Right cardiac atrium (tissue), 5 donors: Measurements from ENCODE around the gene PSME3. TPM values are rescaled to one million over a fixed set of nuclear protein-coding genes. Genes with fewer than 3 reads are reported as not detected.
A peak's percentile ranks its signal among the peaks of the same experiment; 100 is the strongest.
"Not testable (repeated sequence)": the region's sequence is repeated elsewhere in the genome, so short reads cannot be mapped to it uniquely, and the experiment has no call there.

Experiments
- ATAC-seq, 2 donors: fragments of 200-7000 bp; cut with Tn5 transposase; one replicate each; pipeline versions ENCODE4 v1.8.0 to v1.9.1; 2020; ENCODE audit warnings: moderate library complexity in 2 of 2, mild to moderate bottlenecking in 1 of 2
- DNase-seq, 3 donors: peaks; one replicate each; pipeline ENCODE4 v3.0.0-alpha.2; 2020
- H3K27ac ChIP-seq: one replicate; pipeline ENCODE4 v1.5.1; 2013; ENCODE audit warnings: mild to moderate bottlenecking, low read length, control low read depth, moderate library complexity
- H3K27me3 ChIP-seq: one replicate; pipeline ENCODE4 v1.6.1; 2013; ENCODE audit not compliant: control insufficient read depth, insufficient read depth
- H3K4me1 ChIP-seq: one replicate; pipeline ENCODE4 v1.6.1; 2013; ENCODE audit warnings: low read length; ENCODE audit not compliant: control insufficient read depth, insufficient read depth
- H3K4me3 ChIP-seq: one replicate; pipeline ENCODE4 v1.5.1; 2013; ENCODE audit warnings: low read length, control low read depth
- H3K9me3 ChIP-seq: one replicate; pipeline ENCODE4 v1.6.1; 2013; ENCODE audit warnings: low read length; ENCODE audit not compliant: control insufficient read depth
- WGBS: extraction: QIAGEN DNeasy Blood & Tissue Kit; methylation state at CpG from one replicate; pipeline ENCODE4 v1.1.7; 2013; 5-methylcytosine and 5-hydroxymethylcytosine counted together
- intact Hi-C, 4 donors: fragments of 100-400 bp; cut with DNase I; formaldehyde crosslinking; loops; one replicate each; pipeline versions ENCODE4 v1.11.0 to v1.14.0; 2022 to 2023
- polyA plus RNA-seq: library from polyadenylated mRNA; stranded (reverse); fragments of 200-250 nt; gene quantifications from one replicate; pipeline ENCODE4 v1.2.3, GENCODE V29; 2013
- total RNA-seq, 4 donors: library from RNA; stranded (reverse); fragmentation: NEBNext Ultra II Directional; extraction: Animal tissue kit (Norgen Biotek cat#: 25700); gene quantifications; one replicate each; pipeline ENCODE4 v1.2.1, GENCODE V29; 2021
- donor health status: healthy with polysubstance abuse.
- donor health status: DM: no; HTN: yes; CAD: no.
- donor health status: DM: no; HTN: no; CAD: no.
- donor health status: DM: no; HTN: yes; CAD: no; lungs with severe emphysema.
- donor health status: DM: yes; HTN: yes; CAD: no.

PSME3 gene
- total and polyA plus RNA-seq, 5 donors = 57.6 to 82.0 (median 64.5) TPM

- intact Hi-C loops, ATAC-seq, DNase-seq, H3K9me3 ChIP-seq, H3K4me1 ChIP-seq, H3K27me3 ChIP-seq: not testable (repeated sequence)
- H3K27ac ChIP-seq = peak overlapping the region; percentile 40
- peak overlapping the region; percentile 37 for H3K4me3 ChIP-seq
- 76% methylated on average over 23 of the region's 28 CpGs for WGBS
Observed at GRCh38 chr17:42851371-42852240, 18.4 kb downstream of the PSME3 start.

- Histone ChIP-seq H3K27ac (peak overlapping the region; percentile 60), H3K4me3 (peak overlapping the region; percentile 2), H3K27me3 (no peaks in the 10 kb centered on the region), H3K4me1 (peaks cover 2% of the 10 kb centered on the region), H3K9me3 (no peaks in the 10 kb centered on the region)
- ATAC-seq (no peak), DNase-seq (no peak)
- intact Hi-C loops = no loop called here
- WGBS = 83% methylated on average over 15 of the region's 15 CpGs
Observed at GRCh38 chr17:42852351-42852750, 19.2 kb downstream of the PSME3 start.

- peak overlapping the region; percentile 60 for H3K27ac ChIP-seq
- DNase-seq (peak in 1 of 3 donors; percentile 69), ATAC-seq (peak; percentile 59 to 73)
- H3K9me3 ChIP-seq = no peaks in the 10 kb centered on the region
- H3K27me3 ChIP-seq = no peaks in the 10 kb centered on the region
- intact Hi-C loops = no loop called here
- 46% methylated on average over 4 of the region's 4 CpGs for WGBS
- peaks cover 2% of the 10 kb centered on the region for H3K4me1 ChIP-seq
- H3K4me3 ChIP-seq = peak overlapping the region; percentile 2
Observed at GRCh38 chr17:42853004-42853403, 19.8 kb downstream of the PSME3 start.

- 66% methylated on average over 5 of the region's 5 CpGs for WGBS
- H3K9me3 ChIP-seq = no peaks in the 10 kb centered on the region
- H3K4me1 ChIP-seq = peaks cover 2% of the 10 kb centered on the region
- ATAC-seq (no peak), DNase-seq (no peak)
- H3K27ac ChIP-seq = peak overlapping the region; percentile 23
- intact Hi-C loops = no loop called here
- peak overlapping the region; percentile 2 for H3K4me3 ChIP-seq
- H3K27me3 ChIP-seq = no peaks in the 10 kb centered on the region
Observed at GRCh38 chr17:42853597-42853967, 20.4 kb downstream of the PSME3 start.

GRCh38 chr17:42853968-42854790 is 21.0 kb downstream of the PSME3 start:
- DNase-seq (no peak), ATAC-seq (no peak)
- no peaks in the 10 kb centered on the region for H3K27me3 ChIP-seq
- intact Hi-C loops = no loop called here
- H3K27ac ChIP-seq = peak overlapping the region; percentile 23
- 80% methylated on average over 15 of the region's 15 CpGs for WGBS
- H3K4me3 ChIP-seq = peak overlapping the region; percentile 2
- H3K4me1 ChIP-seq = peaks cover 2% of the 10 kb centered on the region
- no peaks in the 10 kb centered on the region for H3K9me3 ChIP-seq

- intact Hi-C loops = no loop called here
- DNase-seq (no peak), ATAC-seq (no peak)
- H3K27ac ChIP-seq = no peak overlapping the region
- H3K4me3 ChIP-seq = no peak overlapping the region
- no peaks in the 10 kb centered on the region for H3K27me3 ChIP-seq
- no peaks in the 10 kb centered on the region for H3K9me3 ChIP-seq
- peaks cover under 1% of the 10 kb centered on the region for H3K4me1 ChIP-seq
- WGBS = 79% methylated on average over 8 of the region's 8 CpGs
Observed at GRCh38 chr17:42855048-42855596, 21.9 kb downstream of the PSME3 start.

- WGBS = 73% methylated on average over 7 of the region's 8 CpGs
- H3K27ac ChIP-seq, ATAC-seq, intact Hi-C loops, H3K4me3 ChIP-seq, H3K9me3 ChIP-seq, DNase-seq, H3K27me3 ChIP-seq, H3K4me1 ChIP-seq: not testable (repeated sequence)
Observed at GRCh38 chr17:42856093-42856492, 22.9 kb downstream of the PSME3 start.

GRCh38 chr17:42856516-42856915 is 23.3 kb downstream of the PSME3 start:
- ATAC-seq, H3K27me3 ChIP-seq, H3K4me3 ChIP-seq, H3K27ac ChIP-seq, intact Hi-C loops, H3K9me3 ChIP-seq, H3K4me1 ChIP-seq: not testable (repeated sequence)
- DNase-seq = peak in 1 of 3 donors; percentile 68
- WGBS = 60% methylated on average over 6 of the region's 8 CpGs

- ATAC-seq = no peak
- intact Hi-C loops = no loop called here
- H3K4me1 ChIP-seq = no peaks in the 10 kb centered on the region
- no peak for DNase-seq
- no peak overlapping the region for H3K27ac ChIP-seq
- 83% methylated on average over 1 of the region's 1 CpG for WGBS
- no peak overlapping the region for H3K4me3 ChIP-seq
- no peaks in the 10 kb centered on the region for H3K27me3 ChIP-seq
- no peaks in the 10 kb centered on the region for H3K9me3 ChIP-seq
Observed at GRCh38 chr17:42857389-42857788, 24.2 kb downstream of the PSME3 start.

- H3K9me3 ChIP-seq = no peaks in the 10 kb centered on the region
- no peak for ATAC-seq
- H3K27me3 ChIP-seq = no peaks in the 10 kb centered on the region
- intact Hi-C loops = no loop called here
- 78% methylated on average over 7 of the region's 7 CpGs for WGBS
- no peak for DNase-seq
- H3K4me1 ChIP-seq = no peaks in the 10 kb centered on the region
- no peak overlapping the region for H3K4me3 ChIP-seq
- H3K27ac ChIP-seq = no peak overlapping the region
Observed at GRCh38 chr17:42865638-42866094, 32.5 kb downstream of the PSME3 start.

GRCh38 chr17:42866216-42866615 is 33.0 kb downstream of the PSME3 start:
- Histone ChIP-seq H3K9me3 (no peaks in the 10 kb centered on the region), H3K4me3 (no peak overlapping the region), H3K27ac (no peak overlapping the region), H3K27me3 (no peaks in the 10 kb centered on the region), H3K4me1 (no peaks in the 10 kb centered on the region)
- ATAC-seq (no peak), DNase-seq (peak in 1 of 3 donors; percentile 10)
- 73% methylated on average over 4 of the region's 4 CpGs for whole genome bisulfite sequencing
- intact Hi-C loops = no loop called here
